DMS153 treated with DMSO at 0.1 percent for 48 hours (cell line): ENCODE measurements around the gene CRABP2.

Experiments
- DNase-seq: peaks from one replicate; lab custom pipeline; 2025; ENCODE audit not compliant: unreplicated experiment; lab: John Stamatoyannopoulos, UW

Gene CRABP2

DNA sequence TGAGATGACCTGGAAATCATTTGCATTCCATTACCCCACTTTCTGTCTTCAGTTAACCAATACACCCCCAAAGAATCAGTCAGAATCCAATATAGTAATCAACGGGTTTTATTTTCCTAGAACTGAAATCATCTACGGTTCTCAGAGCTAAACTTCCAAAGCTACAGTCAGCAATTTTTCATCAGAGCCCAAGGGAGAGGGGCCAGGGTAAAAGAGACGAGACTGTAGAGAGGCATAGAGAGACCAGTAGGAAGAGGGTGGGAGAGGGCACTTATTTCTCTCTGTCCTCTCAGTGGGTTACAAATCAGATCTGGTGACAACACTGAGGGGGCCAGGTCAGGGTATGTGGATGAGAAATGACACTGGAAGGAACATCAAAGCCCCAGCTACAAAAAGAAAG is 36.6 kb upstream of the CRABP2 start:
- no peak for DNase-seq

- no peak for DNase-seq
Observed at GRCh38 chr1:156741481-156741983, 36.1 kb upstream of the CRABP2 start.

GRCh38 chr1:156740741-156741480 is 35.5 kb upstream of the CRABP2 start, which contains the start of gene MRPL24:
TSS of gene MRPL24 (minus strand) at chr1:156741088. CDS start at chr1:156738704, 2,384 bp downstream.
- DNase-seq, result peak; percentile 100

- DNase-seq, result no peak
Observed at GRCh38 chr1:156740237-156740740, 34.9 kb upstream of the CRABP2 start.

GRCh38 chr1:156738916-156739315 is 33.5 kb upstream of the CRABP2 start:
- no peak for DNase-seq

GRCh38 chr1:156738407-156738806 is 33.0 kb upstream of the CRABP2 start:
- no peak for DNase-seq

GRCh38 chr1:156733989-156734584 is 28.7 kb upstream of the CRABP2 start:
- no peak for DNase-seq

DNA sequence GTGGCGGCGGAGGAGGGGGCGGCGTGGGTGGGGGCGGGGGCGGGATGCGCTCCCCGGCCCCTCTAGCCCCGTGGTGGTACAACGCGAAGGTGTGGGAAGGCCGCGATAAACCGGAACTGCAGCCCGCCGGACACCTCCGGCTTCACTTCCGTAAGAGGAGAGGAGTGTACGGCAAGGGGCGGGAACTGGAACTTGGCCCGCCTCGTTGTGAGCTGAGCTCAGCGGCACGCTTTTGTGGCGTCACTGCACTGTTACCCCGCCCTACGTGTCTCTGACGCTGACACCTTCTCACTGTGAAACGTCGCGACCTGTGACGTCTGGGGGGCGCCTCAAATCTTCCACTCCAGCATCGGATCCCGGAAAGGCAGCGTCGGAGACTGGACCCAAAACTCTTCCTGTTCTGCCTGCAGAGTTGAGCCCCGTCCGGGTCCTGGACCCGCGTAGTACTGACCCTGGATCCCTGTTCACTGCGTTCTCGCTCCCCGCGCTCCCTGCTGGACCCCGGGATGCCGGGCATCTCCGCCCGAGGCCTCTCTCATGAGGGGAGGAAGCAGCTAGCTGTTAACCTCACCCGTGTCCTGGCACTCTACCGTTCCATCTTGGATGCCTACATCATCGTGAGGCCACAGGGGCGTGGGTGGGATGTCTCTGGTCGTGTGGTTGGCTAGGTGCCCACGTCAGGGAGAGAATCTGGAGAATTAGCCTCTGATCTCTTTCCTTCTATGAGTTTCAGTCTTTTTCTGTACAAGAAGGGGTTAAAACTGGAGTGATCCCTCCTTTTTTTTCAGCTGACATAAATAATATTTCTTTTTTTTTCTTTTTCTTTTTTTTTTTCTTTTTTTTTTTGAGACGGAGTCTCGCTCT is 23.4 kb upstream of the CRABP2 start, which contains the start of gene ISG20L2:
Gene ISG20L2, minus strand, starts transcription at position 168 of the 864 bp plus-strand sequence. CDS start 1,114 bp downstream, outside the sequence.
- DNase-seq, result peak; percentile 99

GRCh38 chr1:156727926-156728598 is 22.7 kb upstream of the CRABP2 start, which contains the start of gene METTL25B:
TSS of gene METTL25B (plus strand) at chr1:156728469. CDS start at chr1:156729105, 636 bp downstream.
- DNase-seq, result peak; percentile 88

- no peak for DNase-seq
Observed at GRCh38 chr1:156727492-156727891, 22.1 kb upstream of the CRABP2 start.

DNA sequence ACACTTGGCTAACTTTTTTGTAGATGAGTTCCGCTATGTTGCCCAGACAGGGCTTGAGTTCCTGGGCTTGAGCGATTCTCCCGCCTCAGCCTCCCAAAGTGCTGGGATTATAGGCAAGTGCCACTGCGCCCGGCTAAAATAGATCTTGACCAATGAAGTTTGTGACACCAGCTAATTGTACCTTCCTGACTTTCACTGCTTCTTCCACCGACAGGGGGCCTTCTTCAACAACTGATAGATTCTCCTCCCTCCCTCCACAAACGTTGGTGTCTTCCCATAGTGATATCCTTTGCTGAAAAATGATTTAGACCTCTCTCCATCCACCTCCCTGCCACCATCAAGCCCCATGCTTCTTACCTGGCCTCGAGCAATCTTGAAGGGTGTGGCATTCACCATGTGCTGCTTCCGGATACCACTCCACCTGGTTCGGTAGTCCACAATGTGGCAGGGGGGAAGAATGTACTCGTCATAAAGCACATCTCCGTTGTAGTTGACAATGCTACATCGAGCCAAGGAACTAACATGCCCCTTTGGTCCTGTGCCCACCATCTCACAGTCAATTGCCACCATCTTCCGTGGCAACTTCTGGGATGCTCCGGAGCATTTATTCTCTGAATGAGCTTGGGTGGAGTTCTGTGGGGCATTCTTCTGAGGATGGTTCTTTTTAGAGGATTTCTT is 21.3 kb upstream of the CRABP2 start:
- DNase-seq, result peak; percentile 55

- DNase-seq, result peak; percentile 96
Observed at GRCh38 chr1:156725683-156726280, 20.4 kb upstream of the CRABP2 start.

- no peak for DNase-seq
Observed at GRCh38 chr1:156721535-156721934, 16.2 kb upstream of the CRABP2 start.

DNA sequence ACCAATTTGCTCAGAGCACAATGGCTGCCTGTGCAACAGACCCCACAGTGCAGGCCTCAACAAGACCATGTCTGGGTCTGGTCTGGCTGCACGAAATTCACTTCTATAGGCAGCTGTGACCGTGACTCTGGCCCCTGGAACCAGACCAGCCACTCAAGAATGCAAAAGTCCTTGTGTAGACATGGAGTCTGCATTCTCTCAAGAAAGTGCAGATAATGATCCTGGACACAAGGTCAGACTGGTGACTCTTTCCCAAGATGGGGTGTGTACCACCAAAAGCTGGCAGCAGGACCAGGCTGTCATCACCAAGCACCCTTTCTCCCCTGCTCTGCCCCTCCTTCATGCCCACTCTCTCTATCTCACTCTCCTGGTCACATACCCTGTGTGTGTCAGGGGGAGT is 15.7 kb upstream of the CRABP2 start:
- no peak for DNase-seq

GRCh38 chr1:156717351-156717750 is 12.0 kb upstream of the CRABP2 start:
- DNase-seq, result no peak

GRCh38 chr1:156714830-156715229 is 9.4 kb upstream of the CRABP2 start:
- no peak for DNase-seq

- no peak for DNase-seq
Observed at GRCh38 chr1:156712626-156713025, 7.2 kb upstream of the CRABP2 start.

- DNase-seq, result no peak
Observed at GRCh38 chr1:156711011-156711817, 5.8 kb upstream of the CRABP2 start.
